ENCODE measurements around the gene PLB1.

The PLB1 gene

GRCh38 chr2:28632791-28633190, 136.9 kb downstream of the PLB1 start:
- no peak for TF ChIP-seq CTCF (IDR thresholded peaks at IDR 0.05; ENCODE audit: insufficient read depth, low read length, missing control alignments)
- ChIA-PET CTCF (no interaction called here), POLR2A (no interaction called here)
- no peak for DNase-seq (ENCODE audit: low read depth, low spot score)
- H3K4me3 ChIP-seq (ENCODE audit: low read depth, low read length), result no peak overlapping the region

- CTCF ChIA-PET, result interaction anchor here (1.0 kb wide), 1 partner anchor 16 kb away, joined by 3 read pairs; no protein-coding TSS in a partner anchor
- no peak for DNase-seq (ENCODE audit: low read depth, low spot score)
- no peak for TF ChIP-seq CTCF (IDR thresholded peaks at IDR 0.05; ENCODE audit: insufficient read depth, low read length, missing control alignments)
- H3K4me3 ChIP-seq (ENCODE audit: low read depth, low read length), result no peak overlapping the region
- POLR2A ChIA-PET, result interaction anchor here (1.1 to 1.5 kb wide), 3 partner anchors 17 to 118 kb away, joined by 3 to 4 read pairs (median 3); partner anchors contain the start of gene PPP1CB
These were observed 137.3 kb downstream of the PLB1 start for GRCh38 chr2:28633204-28633603.

- CTCF ChIA-PET, result interaction anchor here (1.0 to 2.2 kb wide), 2 partner anchors 17 to 39 kb away, joined by 3 to 7 read pairs; no protein-coding TSS in a partner anchor
- TF ChIP-seq CTCF (IDR thresholded peaks at IDR 0.05; ENCODE audit: insufficient read depth, low read length, missing control alignments), result no peak
- peak; percentile 66 for DNase-seq (ENCODE audit: low read depth, low spot score)
- POLR2A ChIA-PET, result interaction anchor here (1.1 to 1.5 kb wide), 3 partner anchors 18 to 118 kb away, joined by 3 to 4 read pairs (median 3); partner anchors contain the start of gene PPP1CB
- H3K4me3 ChIP-seq (ENCODE audit: low read depth, low read length), result no peak overlapping the region
These were observed 137.9 kb downstream of the PLB1 start for GRCh38 chr2:28633746-28634145.

GRCh38 chr2:28635191-28635611, 139.3 kb downstream of the PLB1 start:
- ChIA-PET CTCF (interaction anchor here (0.9 to 2.2 kb wide), 4 partner anchors 8 to 41 kb away, joined by 3 to 7 read pairs (median 4); no protein-coding TSS in a partner anchor), POLR2A (no interaction called here)
- no peak for TF ChIP-seq CTCF (IDR thresholded peaks at IDR 0.05; ENCODE audit: insufficient read depth, low read length, missing control alignments)
- DNase-seq (ENCODE audit: low read depth, low spot score), result no peak
- no peak overlapping the region for H3K4me3 ChIP-seq (ENCODE audit: low read depth, low read length)

- ChIA-PET POLR2A (no interaction called here), CTCF (interaction anchor here (0.8 to 1.3 kb wide), 2 partner anchors 27 to 77 kb away, joined by 3 read pairs; no protein-coding TSS in a partner anchor)
- no peak overlapping the region for H3K4me3 ChIP-seq (ENCODE audit: low read depth, low read length)
- DNase-seq (ENCODE audit: low read depth, low spot score), result no peak
- no peak for TF ChIP-seq CTCF (IDR thresholded peaks at IDR 0.05; ENCODE audit: insufficient read depth, low read length, missing control alignments)
These were observed 140.6 kb downstream of the PLB1 start for GRCh38 chr2:28636491-28636890.

GRCh38 chr2:28637066-28638047, 141.5 kb downstream of the PLB1 start:
- H3K4me3 ChIP-seq (ENCODE audit: low read depth, low read length), result no peak overlapping the region
- POLR2A ChIA-PET, result no interaction called here
- no peak for DNase-seq (ENCODE audit: low read depth, low spot score)
- CTCF ChIA-PET, result interaction anchor here (1.0 to 1.3 kb wide), 2 partner anchors 26 to 44 kb away, joined by 3 read pairs; no protein-coding TSS in a partner anchor
- TF ChIP-seq CTCF (IDR thresholded peaks at IDR 0.05; ENCODE audit: insufficient read depth, low read length, missing control alignments), result no peak

Measured in AG04449 (cell line).